Measurements from ENCODE around the gene CNTNAP1.
"Not testable (repeated sequence)": the region's sequence is repeated elsewhere in the genome, so short reads cannot be mapped to it uniquely, and the experiment has no call there.

CNTNAP1 gene

GRCh38 chr17:42740699-42741098 is 58.4 kb downstream of the CNTNAP1 start:
- no peak for DNase-seq (ENCODE audit: low spot score)

- not testable (repeated sequence) for DNase-seq (ENCODE audit: low spot score)
Observed at GRCh38 chr17:42742916-42743315, 60.6 kb downstream of the CNTNAP1 start.

GRCh38 chr17:42743595-42744282 is 61.4 kb downstream of the CNTNAP1 start:
- DNase-seq (ENCODE audit: low spot score), result no peak

DNA sequence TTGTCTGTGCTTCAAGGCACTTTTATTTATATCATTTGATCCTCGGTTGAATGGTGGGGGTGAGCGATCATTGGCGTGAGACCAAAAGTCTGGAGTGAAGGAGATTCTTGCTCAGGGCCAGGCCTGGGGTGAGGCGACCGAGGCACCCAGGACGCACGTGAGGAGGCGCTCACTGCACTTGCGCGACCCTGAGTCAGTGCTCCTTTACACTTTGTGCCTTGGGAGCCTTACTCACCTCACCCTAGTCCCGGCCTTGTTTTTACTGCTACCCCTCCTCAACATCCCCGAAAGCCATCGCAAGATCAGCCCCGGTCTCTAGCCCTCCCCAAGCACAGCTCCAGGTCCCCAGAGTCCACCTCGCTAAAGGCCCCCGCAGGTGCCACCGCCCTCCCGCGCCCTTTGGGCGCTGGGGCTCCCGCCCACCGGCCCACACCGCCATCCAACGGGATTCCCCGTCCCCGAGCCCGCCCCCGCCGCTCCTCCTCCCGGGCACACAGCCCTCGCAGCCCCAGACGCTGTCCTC is 62.0 kb downstream of the CNTNAP1 start:
- DNase-seq (ENCODE audit: low spot score), result peak; percentile 95

- peak; percentile 100 for DNase-seq (ENCODE audit: low spot score)
Observed at GRCh38 chr17:42744806-42745617, 62.7 kb downstream of the CNTNAP1 start, which contains the start of gene EZH1. TSS of gene EZH1 (minus strand) at chr17:42745040. CDS start at chr17:42728941, 16,099 bp downstream.

DNA sequence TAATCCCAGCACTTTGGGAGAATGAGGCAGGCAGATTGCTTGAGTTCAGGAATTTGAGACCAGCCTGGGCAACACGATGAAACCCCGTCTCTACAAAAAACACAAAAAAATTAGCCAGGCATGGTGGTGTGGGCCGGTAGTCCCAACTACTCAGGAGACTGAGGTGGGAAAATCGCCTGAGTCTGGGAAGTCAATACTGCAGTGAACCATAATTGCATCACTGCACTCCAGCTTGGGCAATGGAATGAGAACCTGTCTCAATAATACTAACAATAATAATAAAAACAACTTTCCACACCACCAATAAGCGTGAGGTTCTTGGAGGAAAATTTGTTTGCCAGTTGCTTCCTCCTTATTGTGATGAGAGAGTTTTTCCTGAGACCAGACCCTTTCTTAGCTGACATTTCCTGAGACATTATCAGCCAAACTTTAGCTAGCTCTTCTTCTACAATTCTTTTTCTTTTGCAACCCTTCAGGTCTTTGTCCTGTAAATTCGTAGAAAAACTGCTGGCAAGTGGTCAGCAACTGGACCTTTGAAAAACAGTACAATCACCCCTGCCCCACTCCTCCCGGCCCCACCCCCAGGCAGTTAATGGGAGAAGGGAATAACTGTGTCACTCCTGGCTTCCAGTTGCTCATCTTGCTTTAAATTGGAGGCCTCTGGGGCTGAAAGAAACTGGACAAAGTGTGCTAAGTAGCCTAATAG is 66.0 kb downstream of the CNTNAP1 start:
- no peak for DNase-seq (ENCODE audit: low spot score)

GRCh38 chr17:42748908-42749798 is 66.8 kb downstream of the CNTNAP1 start:
- DNase-seq (ENCODE audit: low spot score), result no peak
